HG02623 (cell line): ENCODE measurements around the gene ENC1.

Experiments
- ATAC-seq: cut with Tn5 transposase; IDR thresholded peaks from one replicate; pipeline ENCODE4 v1.9.1; 2021; ENCODE audit warnings: moderate library complexity; ENCODE audit not compliant: unreplicated experiment

ENC1 gene

DNA sequence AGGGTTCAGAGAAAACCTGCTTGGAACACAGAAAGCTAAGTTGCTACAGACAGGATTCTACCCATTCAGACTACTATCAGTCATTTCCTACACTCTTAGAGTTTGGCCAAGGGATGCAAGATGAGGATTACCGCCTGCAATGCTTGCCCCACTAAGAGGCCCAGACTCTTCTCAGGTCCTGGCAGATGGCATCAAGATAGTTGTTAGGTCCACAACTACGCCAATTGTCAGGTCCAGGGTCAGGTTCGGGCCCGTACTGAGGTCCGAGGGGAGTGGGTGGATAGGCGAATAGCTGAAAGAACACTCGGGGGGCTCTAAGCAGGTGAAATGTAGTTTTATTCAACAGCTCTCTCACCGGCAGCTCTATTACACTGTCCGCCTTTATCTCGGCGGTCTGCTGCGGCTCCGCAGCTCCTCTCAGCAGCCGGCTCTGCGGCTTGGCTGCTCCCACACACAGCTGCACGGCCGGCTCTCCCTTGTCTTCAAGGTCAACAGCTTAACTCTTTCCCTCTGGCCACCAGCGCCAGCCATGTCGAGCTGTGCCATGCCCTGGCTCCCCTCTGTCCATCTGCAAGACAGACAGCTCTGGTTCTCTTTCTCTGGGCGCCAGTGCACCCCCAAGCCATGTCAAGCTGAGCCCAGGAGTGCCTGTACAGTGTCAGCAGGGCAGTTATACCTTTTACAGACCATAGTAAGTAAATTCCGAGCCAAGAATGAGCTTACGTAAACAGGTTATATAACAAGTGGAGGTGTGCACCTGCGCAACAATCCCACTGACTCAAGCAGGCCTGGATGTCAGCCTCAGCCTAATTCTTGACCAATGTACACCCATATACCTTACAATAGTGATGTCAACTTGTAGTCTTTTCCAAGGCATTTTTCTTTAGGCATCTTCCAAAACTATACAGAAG, 24.0 kb downstream of the ENC1 start:
- no peak for ATAC-seq

DNA sequence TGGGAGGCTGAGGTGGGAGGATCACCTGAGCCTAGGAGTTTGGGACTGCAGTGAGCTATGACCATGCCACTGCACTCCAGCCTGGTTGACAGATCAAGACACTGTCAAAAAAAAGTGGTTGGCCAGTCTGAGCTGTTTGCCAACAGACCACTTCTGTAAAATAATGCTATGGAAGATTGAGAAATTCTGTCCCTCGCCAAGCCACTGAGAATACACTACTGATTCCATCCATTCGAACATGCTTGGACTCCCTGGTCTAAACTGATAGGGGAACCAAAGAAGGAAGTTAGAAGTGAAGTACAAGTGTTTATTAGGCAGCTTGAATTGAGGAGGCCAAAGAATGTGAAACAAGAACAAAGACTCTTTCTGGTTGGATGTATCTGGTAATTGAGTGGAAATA, 27.2 kb downstream of the ENC1 start:
- ATAC-seq: no peak

- no peak for ATAC-seq
Observed at GRCh38 chr5:74612045-74612444, 28.5 kb downstream of the ENC1 start.

- ATAC-seq: no peak
Observed at GRCh38 chr5:74608736-74609601, 31.6 kb downstream of the ENC1 start.

DNA sequence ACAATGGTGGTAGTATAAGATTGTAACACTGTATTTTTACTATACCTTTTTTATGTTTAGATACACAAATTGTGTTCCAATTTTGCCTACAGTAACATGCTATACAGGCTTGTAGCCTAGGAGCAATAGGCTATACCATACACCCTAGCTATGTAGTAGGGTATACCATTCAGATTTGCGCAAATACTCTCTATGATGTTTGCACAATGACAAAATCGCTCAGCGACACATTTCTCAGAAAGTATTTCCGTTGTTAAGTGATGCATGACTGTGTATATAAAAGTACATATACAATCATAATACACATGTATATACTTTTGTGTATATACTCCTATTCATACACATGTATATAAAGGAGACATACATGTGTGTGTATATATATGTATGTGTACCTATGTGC, 34.8 kb downstream of the ENC1 start:
- ATAC-seq: no peak

DNA sequence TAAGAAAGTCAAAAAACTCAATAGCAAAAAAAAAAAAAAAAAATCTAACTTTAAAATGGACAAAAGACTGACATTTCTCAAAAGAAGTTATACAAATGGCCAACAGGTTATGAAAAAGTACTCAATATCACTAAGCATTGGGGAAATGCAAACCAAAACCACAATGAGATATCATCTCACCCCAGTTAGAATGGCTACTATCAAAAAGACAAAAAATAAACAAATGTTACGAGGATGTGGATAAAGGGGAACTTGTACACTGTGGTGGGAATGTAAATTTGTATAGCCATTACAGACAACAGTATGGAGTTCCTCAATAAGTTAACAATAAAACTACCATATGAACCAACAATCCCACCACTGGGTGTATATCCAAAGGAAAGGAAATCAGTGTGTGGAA, 37.2 kb downstream of the ENC1 start:
- no peak for ATAC-seq

- no peak for ATAC-seq
Observed at GRCh38 chr5:74599148-74599547, 41.4 kb downstream of the ENC1 start.

DNA sequence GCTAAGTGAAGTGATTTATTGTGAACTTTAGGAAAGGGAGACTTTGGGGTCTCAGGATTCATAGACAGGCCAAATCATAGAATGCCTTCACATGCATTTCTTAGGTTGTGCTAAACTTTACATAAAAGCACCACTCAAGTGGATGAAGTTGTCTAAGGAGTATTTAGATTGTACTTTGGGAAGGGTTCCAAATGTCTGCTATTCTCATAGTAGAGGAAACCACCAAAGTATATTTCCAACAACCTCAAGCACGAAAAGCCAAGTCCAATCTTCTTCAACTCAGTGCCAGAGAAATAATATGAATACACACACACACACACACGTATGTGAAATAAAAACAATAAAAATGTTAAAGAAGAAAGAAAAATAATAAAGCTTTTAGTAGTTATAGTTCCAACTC, 41.8 kb downstream of the ENC1 start:
- ATAC-seq: no peak

DNA sequence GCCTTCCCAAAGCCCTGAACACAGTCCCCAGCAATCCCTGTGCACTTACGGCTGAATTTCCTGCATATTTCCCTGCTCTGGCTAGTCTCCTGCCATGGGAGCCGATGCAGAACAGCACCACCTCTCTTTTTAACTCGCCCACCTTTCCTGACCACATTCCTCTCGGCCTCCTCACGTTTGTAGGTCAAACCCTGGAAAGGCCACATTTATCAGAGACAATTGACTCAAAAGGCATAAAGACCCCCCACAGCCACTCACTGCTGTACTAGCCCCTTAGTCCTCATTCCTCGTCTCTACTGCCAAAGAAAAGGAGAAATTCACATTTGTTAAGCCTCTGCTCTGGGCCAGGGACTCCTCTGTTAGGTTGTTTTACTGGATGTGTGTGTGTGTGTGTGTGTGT, 43.6 kb downstream of the ENC1 start:
- ATAC-seq: no peak

GRCh38 chr5:74595143-74595925, 45.2 kb downstream of the ENC1 start:
- no peak for ATAC-seq

GRCh38 chr5:74594137-74595040, 46.1 kb downstream of the ENC1 start:
- no peak for ATAC-seq

DNA sequence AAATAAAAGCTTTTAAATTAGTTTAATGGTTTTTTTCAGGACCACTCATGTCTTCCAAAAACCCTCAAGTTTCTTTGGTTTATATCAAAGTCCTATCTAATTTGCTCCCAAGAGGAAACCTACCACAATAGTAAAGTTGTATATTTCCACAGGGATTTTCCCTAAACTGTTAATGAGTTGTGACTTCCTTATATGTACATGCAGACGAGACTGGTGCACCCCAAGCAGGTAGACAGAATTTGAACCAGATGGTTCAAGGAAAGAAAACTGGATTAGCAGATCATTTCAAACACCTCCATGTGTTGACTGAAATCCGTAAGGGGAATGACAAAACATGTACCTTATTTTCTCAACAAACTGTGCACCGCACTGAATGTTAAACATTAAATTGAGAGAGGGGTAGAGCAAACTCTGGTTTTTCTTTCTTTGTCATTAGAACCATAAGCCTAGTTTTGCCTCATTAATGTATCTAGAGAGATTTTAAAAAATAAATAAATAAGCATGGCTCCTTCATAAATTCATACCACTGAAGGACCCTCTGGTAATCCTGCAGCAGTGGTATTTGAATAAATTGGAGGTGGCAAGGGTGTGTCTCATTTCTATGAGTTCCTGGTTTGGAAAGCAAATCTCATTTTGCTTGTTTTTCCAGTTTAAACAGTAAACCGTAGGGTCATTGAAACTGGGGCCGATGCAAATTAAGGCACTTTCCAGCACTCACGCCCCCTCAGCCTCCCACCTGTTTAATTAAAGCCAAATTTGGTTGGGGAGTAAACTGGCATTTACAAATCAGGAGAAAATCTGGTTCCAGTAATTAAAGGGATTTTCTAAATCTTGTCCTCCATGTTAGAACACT, 51.1 kb downstream of the ENC1 start:
- no peak for ATAC-seq

GRCh38 chr5:74588415-74588814, 52.1 kb downstream of the ENC1 start:
- ATAC-seq: no peak

GRCh38 chr5:74587890-74588289, 52.6 kb downstream of the ENC1 start:
- ATAC-seq: no peak

GRCh38 chr5:74587300-74587699, 53.2 kb downstream of the ENC1 start:
- no peak for ATAC-seq

- no peak for ATAC-seq
Observed at GRCh38 chr5:74586856-74587255, 53.7 kb downstream of the ENC1 start.

GRCh38 chr5:74582853-74583252, 57.7 kb downstream of the ENC1 start:
- ATAC-seq: no peak

DNA sequence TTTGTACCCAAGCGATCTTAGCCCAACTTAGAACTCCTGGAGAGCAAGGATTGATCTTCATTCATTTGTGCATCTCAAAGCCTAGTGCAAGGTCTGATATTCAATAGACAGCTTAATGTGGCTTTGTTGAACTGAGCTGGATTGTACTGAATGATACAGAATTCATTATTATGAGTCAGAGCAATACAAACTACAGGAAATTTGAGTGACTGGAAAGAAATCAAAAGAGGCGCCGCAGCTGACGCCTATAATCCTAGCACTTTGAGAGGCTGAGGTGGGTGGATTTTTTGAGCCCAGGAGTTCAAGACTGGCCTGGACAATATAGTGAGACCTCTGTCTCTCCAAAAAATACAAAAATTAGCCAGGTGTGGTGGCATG, 58.6 kb downstream of the ENC1 start:
- ATAC-seq: no peak

DNA sequence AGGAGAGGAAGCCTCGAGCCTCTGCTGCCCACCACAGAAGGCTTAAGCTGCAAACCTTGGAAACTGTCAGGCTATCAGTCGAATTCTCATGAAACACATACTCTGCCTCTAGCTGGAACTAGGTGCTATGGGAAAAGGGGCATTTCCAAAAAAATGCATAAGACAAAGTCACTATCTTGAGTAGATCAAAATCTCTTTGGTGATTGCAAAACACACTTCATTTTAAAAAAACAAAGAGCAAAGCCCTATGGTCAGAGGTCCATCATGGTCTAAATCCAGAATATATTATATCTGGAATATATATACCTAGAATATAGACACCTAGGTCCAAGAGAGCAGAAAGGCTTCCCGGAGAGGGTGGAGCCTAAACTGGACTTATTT, 59.8 kb downstream of the ENC1 start:
- ATAC-seq: no peak
